ENCODE results near the gene APOB. TPM values are rescaled to one million over a fixed set of nuclear protein-coding genes. Genes with fewer than 3 reads are reported as not detected.

Gene APOB
- total and polyA plus RNA-seq, 2 of the 13 experiments (the other 11 are each of a cell fraction or from before 2014, with no cell fraction given): 1,569 to 2,515 TPM

- TF ChIP-seq ZBTB34 (CRISPR knock-in tag; IDR thresholded peaks at IDR 0.05) (0 out of 2 replicates have a peak, but pooled peaks have one; percentile 66), MED13 (CRISPR knock-in tag; IDR thresholded peaks at IDR 0.05) (peak; percentile 99), ZNF639 (CRISPR knock-in tag; conservative IDR thresholded peaks at IDR 0.05) (peak; percentile 88), RBM39 (IDR thresholded peaks at IDR 0.05; ENCODE audit: low read depth, low read length, poor library complexity, severe bottlenecking) (peak; percentile 94), ZC3H4 (CRISPR knock-in tag; IDR thresholded peaks at IDR 0.05; ENCODE audit: borderline replicate concordance) (peak; percentile 82; the same call in 1 of the 2 replicates), ZNF678 (CRISPR knock-in tag; IDR thresholded peaks at IDR 0.05) (peak; percentile 97), NR2F1 (CRISPR knock-in tag; IDR thresholded peaks at IDR 0.05) (peak; percentile 83 to 90; a peak in 3 of 4 replicates), ZNF451 (CRISPR knock-in tag; IDR thresholded peaks at IDR 0.05) (peak; percentile 97), POLR2A (IDR thresholded peaks at IDR 0.05; ENCODE audit: insufficient read depth in 1 of 2, low read depth in 2 of 2, low read length in 2 of 2) (peak in 1 of 2 experiments; percentile 99; a peak in 2 of 4 replicates), SKI (IDR thresholded peaks at IDR 0.05; ENCODE audit: partially characterized antibody) (peak; percentile 85), KLF13 (CRISPR knock-in tag; IDR thresholded peaks at IDR 0.05) (peak; percentile 57; the same call in 1 of the 2 replicates), USF2 (IDR thresholded peaks at IDR 0.05; ENCODE audit: low read depth, low read length) (no peak), USF2 (CRISPR knock-in tag; IDR thresholded peaks at IDR 0.05; ENCODE audit: borderline replicate concordance) (no peak), NCOR1 (IDR thresholded peaks at IDR 0.05; ENCODE audit: borderline replicate concordance, low read length) (peak; percentile 97), REL (CRISPR knock-in tag; conservative IDR thresholded peaks at IDR 0.05) (peak; percentile 75; the same call in 1 of the 2 replicates), BRCA1 (CRISPR knock-in tag; IDR thresholded peaks at IDR 0.05) (peak; percentile 99), CEBPG (CRISPR knock-in tag; IDR thresholded peaks at IDR 0.05) (peak; percentile 97), YEATS2 (CRISPR knock-in tag; IDR thresholded peaks at IDR 0.05; ENCODE audit: borderline replicate concordance) (peak; percentile 40; the same call in 1 of the 2 replicates), KMT2B (CRISPR knock-in tag; IDR thresholded peaks at IDR 0.05) (no peak), ZNF331 (CRISPR knock-in tag; IDR thresholded peaks at IDR 0.05) (peak; percentile 95), GATA4 (IDR thresholded peaks at IDR 0.05; ENCODE audit: borderline replicate concordance, low read depth) (peak; percentile 94), LRRFIP1 (CRISPR knock-in tag; conservative IDR thresholded peaks at IDR 0.05) (no peak; the same call in none of the 2 replicates)
These were observed at the start of gene APOB (continued) for GRCh38 chr2:21043744-21044532.

Measured in HepG2 (cell line).